HPDE6-E6E7 (cell line): Measurements from ENCODE around the gene FAM170B.

ENCODE experiments used
- DNase-seq: peaks from one replicate; pipeline ENCODE4 v3.0.0; 2011; ENCODE audit warnings: missing footprints; ENCODE audit errors: extremely low spot score

Gene FAM170B

GRCh38 chr10:49133706-49134248, at the start of gene FAM170B:
Gene FAM170B, minus strand, starts transcription at chr10:49134021. Its CDS starts 103 bp downstream, at chr10:49133918.
- no peak for DNase-seq

DNA sequence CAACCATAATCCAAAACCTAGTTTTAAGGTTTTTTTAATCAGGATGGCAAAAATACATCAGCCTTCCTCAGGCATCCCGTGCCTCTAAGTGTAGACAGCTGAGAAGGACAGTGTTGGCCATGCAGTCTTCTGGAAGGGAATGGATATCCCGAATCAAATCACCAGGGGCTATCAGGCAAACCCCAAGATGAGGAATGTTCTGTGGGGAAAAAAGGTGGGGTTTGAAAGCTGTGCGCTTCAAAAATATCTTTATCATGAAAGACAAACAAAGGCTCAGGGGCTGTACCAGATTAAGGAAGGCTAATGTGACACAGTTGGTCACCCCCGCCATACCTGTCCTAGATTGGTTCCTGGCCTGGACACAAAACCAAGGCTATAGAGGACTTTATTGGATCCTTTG, 49.0 kb upstream of the FAM170B start:
- no peak for DNase-seq

DNA sequence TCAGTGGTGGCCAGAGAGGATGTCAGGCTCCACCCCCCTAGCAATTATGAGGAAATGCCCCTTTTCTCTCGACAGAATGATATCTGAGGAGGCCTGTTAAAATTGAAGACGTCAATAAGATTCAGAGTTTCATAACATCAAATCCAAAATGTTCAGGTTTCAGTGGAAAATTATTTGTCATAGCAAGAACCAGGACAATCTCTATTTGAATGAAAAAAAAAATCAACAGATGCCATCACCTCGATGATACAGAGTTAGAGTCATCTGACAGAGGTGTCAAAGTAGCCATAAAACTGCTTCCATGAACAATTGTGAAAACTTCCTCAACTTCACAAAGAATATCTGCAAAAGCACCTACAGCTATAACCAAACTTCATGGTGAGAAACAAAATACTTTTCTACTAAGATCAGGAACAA, 46.6 kb upstream of the FAM170B start:
- no peak for DNase-seq

DNA sequence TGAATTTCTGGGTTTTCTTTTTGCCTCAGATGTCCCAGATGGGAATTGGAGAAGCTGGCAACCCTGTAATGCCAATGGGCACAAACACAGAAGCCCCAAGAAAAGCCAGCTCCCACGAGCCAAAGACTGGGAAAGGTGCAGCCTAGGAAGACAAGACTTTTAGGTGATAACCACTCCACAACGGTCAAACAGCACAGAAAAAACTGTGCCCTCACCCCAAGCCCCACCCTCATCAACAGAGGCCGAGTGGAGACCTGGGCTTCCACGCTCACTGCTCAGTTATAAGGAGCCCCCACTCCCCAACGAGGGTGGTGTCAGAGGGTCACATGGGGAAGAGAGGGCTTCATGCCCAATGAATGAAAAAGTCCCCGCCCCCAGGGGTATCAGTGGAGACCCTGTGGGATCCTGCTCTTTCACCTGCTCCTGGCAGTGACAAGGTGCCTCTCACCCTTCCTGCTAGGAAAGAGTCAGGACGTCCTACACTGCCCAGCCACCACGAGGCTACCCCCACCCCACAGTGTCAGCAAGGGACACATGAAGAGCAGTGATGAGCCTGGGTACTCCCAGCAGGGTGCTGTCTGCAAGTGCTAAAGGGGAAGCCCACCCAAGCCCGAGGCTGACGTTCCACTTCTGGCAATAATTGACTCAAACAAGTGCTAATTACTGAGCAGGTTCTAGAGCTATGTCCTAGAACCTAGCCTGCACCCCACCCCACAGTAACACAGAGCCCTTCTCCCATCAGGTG, 46.0 kb upstream of the FAM170B start:
- no peak for DNase-seq

DNA sequence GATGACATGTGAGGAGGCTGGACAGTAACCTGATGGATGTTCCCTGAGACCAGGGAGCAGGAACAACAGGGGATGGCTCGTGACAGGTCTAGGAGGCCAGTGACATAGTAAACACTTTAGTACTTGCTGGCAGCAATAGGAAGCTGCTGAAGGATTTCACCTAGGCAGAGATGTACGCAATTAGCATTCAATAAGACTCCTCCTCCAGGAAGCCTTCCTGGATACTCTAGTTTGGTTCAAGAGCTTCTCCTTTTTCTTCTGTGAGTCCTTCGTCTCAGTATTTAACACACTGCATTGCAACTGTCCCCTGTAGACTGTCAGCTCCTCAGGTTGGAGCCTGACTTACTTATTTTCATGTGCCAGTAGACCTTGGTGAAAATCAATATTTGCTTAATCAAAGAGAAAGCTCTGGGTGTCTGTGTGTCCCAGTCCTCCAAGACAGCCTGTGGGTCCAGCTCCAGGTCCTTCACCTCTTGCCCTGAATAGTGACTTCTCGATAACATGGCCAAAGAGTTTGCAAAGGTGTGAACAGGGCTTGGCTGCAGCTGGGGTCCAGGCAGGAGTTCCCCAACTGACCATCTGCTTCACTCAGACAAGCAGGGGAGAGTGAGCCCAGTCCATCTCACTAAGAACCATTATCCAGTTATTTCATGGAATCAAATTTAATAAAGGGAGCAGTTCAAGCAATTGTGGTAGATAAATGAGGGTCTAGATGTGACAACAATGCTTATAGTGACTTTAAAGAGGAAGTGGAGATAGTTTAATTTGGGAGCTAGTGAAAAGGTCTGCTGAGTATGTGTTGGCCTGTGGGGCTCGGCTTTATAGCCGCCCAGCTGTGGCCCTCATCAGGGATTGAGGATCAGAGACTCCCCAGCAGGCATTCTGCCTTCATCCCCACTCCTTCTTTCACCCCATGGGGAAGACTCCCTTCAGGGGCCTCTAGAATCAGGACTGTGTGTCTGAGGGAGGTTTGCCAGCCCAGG, 45.0 kb upstream of the FAM170B start:
- DNase-seq = no peak

DNA sequence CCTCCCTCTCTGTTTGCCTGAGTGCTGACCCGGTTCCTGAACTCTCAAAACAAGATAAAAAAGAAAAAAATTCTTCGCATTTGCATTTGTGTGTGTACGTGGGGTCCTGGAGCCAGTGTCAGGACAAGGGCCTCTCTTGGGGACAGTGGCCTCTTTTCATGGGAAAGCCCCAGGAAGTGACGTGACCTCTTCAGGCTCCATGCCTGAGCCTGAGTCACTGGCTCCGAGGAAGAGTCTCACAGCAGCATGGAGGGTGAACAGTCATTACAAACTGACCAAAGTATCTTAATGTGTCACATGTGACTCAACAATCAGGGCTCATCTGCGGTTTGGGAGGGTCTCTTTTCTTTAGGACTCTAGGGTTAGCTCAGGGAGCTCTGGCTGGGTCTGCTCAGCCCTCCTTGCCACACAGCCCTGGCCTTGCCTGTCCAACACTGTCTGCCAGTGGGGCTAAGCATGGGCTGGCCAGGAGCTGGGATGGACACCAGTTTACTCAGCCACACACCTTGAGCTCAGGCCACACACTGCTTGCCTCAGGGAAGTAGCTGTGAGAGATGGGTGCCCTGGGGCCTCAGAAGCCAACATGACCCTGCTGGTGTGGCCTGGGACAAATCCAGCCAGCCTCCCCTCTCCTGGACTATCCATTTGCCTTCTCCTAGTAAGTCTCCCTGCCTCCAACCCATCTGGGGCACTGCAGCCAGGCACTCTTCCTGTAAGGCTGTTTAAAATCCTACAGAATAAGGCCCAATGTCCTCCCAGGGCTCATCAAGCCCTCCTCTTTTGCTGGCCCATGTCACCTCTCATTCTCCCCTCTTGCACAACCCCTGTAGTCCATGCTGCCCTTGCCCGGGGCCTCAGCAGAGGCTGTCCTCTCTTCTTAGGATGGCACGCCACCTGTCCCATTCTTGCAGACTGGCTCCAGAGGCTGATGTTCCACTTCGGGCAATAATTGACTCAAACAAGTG, 43.9 kb upstream of the FAM170B start:
- DNase-seq = peak; percentile 9

- no peak for DNase-seq
Observed at GRCh38 chr10:49176310-49177268, 42.8 kb upstream of the FAM170B start.

DNA sequence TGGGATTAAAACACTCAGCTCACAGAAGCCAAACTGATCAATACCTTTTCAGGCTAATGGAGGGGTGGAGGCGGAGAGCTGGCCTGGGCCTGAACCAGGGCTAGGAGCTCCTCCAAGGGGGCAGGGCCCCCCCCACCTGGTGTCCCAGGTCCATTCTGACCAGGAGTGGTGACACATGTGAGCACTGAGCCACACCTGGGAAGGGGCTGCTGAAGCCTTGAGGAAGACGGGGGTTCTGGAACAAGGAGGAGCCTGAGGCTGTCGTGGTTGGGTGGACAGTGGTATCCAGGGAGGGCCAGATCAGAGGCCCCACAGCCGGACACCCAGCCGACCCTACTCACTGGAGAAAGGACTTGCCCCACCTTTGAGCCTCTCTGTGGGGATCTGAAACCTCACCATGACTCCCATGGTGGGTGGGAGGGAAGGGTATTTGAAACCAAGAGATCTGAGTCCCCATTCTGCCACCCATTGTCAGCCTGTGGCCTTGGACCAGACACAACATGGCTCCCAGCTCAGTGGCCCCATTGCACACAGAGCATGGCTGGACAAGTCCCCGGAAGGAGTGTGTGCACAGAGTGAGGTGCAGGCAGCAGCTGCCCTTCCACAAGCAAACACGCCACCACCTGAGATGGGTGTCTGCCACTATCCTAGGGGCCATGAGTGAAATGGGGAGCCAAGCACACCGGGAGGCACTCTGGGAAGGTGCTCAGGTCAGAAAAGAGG, 41.9 kb upstream of the FAM170B start:
- DNase-seq = no peak

DNA sequence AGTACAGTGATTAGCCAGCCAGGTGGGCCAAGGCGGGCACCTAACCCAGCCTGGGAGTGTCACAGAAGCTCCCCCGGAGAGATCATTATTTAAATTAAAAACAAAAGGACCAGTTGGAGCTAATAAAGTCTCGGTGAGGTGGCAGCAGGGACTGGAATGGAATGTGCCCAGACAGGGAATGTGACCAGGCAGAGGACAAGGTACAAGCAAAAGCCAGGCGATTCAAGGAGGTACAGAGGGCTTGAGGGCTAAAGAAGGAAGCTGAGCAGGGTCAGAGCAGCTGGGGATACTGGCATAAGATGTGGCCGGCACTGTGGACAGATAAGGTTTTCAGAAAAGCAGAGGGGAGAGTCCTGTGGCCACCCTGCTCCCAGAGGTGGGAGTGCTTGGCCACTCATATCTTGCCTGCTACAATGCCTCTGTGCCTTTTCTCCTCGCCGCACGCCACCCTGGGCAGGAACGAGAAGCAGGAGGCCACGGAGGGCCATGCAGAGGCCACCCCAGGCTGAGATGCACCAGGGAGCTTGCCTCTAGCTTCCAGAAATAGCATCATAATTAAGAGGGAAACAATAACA, 41.2 kb upstream of the FAM170B start:
- no peak for DNase-seq

DNA sequence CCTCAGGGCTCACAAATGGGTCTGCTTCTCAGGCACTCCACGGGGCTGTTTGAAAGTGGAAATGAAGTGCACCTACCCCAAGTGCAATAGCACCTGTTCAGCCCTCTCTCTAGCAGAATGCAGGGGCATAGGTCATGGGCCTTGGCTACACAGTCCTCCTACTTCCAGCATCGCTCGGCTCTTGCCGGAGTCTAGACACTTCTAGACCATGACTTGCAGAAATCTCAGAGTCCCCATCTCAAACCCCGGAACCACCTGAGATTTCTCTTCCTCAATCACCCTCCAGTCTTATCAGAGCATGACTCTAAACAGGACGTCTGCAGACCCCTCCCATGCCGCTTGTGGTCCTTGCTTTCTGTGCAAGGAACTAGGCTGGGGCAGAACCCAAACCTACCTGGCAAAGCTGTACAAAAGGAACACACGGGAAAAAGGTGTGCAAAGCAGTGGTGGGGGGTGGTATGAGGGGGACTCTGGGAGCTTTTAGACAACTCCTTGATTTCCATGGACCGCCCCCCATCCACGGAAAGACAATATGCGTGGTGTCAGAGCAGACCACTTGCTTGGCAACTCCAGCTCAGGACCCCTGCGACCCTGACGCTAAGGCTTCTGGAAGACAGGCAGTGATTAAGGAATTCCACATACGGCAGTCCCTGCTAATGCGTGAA, 40.6 kb upstream of the FAM170B start:
- no peak for DNase-seq

- no peak for DNase-seq
Observed at GRCh38 chr10:49173853-49174252, 40.0 kb upstream of the FAM170B start.

GRCh38 chr10:49173201-49173772, 39.5 kb upstream of the FAM170B start:
- no peak for DNase-seq

GRCh38 chr10:49172777-49173132, 38.9 kb upstream of the FAM170B start:
- no peak for DNase-seq

DNA sequence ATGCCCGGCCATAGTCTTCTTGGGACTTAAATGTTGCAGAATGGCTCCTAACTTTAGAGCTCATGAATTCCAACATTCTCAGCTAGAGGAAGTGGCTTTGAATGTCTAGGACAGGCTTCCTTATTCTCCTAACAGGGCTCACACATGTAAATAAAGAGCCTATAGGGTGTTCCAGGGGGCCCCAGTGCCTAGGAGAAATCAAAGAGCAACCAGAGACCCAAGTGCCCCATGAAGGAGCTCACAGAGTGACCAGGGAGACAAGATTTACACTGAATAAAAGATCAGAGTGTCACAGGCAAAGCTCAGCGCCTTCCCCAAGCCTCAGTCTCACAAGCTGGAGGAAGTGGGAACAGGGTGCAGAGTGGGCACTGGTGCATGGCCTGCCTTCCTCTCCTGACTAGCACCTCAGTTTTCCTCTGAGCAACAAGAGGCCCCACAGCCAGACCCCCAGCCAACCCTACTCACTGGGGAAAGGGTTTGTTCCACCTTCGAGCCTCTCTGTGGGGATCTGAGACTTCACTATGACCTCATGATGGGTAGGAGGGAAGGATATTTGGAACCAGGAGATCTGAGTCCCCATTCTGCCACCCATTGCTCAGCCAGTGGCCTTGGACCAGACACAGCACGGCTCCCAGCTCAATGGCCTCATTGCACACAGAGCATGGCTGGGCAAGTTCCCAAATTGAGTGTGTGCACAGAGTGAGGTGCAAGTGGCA, 38.4 kb upstream of the FAM170B start:
- no peak for DNase-seq

- no peak for DNase-seq
Observed at GRCh38 chr10:49171326-49172060, 37.7 kb upstream of the FAM170B start.

GRCh38 chr10:49170632-49171325, 37.0 kb upstream of the FAM170B start:
- no peak for DNase-seq
